HG02610 (cell line): ENCODE data around the gene CCDC185.

ENCODE experiments used
- ATAC-seq: cut with Tn5 transposase; IDR thresholded peaks from one replicate; pipeline ENCODE4 v1.9.1; 2021; ENCODE audit warnings: mild to moderate bottlenecking, moderate library complexity; ENCODE audit not compliant: unreplicated experiment

CCDC185 gene

GRCh38 chr1:223429313-223429731, 36.1 kb downstream of the CCDC185 start:
- ATAC-seq: no peak

- ATAC-seq: no peak
Measured at GRCh38 chr1:223429821-223430220, 36.6 kb downstream of the CCDC185 start.

- no peak for ATAC-seq
Measured at GRCh38 chr1:223430236-223430635, 37.0 kb downstream of the CCDC185 start.

GRCh38 chr1:223437151-223437550, 43.9 kb downstream of the CCDC185 start:
- ATAC-seq: no peak

- ATAC-seq: no peak
Measured at GRCh38 chr1:223443397-223443796, 50.2 kb downstream of the CCDC185 start.

- no peak for ATAC-seq
Measured at GRCh38 chr1:223444411-223444810, 51.2 kb downstream of the CCDC185 start.
